T1000 (cell line): ENCODE measurements around the gene CADM1.

Source experiments
- DNase-seq: peaks from one replicate; lab custom pipeline; 2025; ENCODE audit warnings: mixed read lengths; lab: John Stamatoyannopoulos, UW

Gene CADM1

GRCh38 chr11:115279813-115280761, 224.1 kb downstream of the CADM1 start:
- no peak for DNase-seq

- no peak for DNase-seq
Observed at GRCh38 chr11:115276799-115277198, 227.4 kb downstream of the CADM1 start.

GRCh38 chr11:115276191-115276590, 228.0 kb downstream of the CADM1 start:
- no peak for DNase-seq

GRCh38 chr11:115275045-115275444, 229.2 kb downstream of the CADM1 start:
- no peak for DNase-seq

GRCh38 chr11:115272925-115273324, 231.3 kb downstream of the CADM1 start:
- no peak for DNase-seq

- DNase-seq = no peak
Observed at GRCh38 chr11:115271643-115272042, 232.6 kb downstream of the CADM1 start.

- DNase-seq = no peak
Observed at GRCh38 chr11:115269191-115269950, 234.8 kb downstream of the CADM1 start.

GRCh38 chr11:115267871-115268270, 236.3 kb downstream of the CADM1 start:
- DNase-seq = no peak

GRCh38 chr11:115267238-115267781, 236.9 kb downstream of the CADM1 start:
- DNase-seq = no peak

- no peak for DNase-seq
Observed at GRCh38 chr11:115266066-115266639, 238.1 kb downstream of the CADM1 start.

- no peak for DNase-seq
Observed at GRCh38 chr11:115263799-115264656, 240.2 kb downstream of the CADM1 start.

- DNase-seq = no peak
Observed at GRCh38 chr11:115258216-115258615, 246.0 kb downstream of the CADM1 start.

GRCh38 chr11:115257678-115258077, 246.5 kb downstream of the CADM1 start:
- no peak for DNase-seq

GRCh38 chr11:115257270-115257669, 246.9 kb downstream of the CADM1 start:
- DNase-seq = no peak

- no peak for DNase-seq
Observed at GRCh38 chr11:115256397-115257197, 247.6 kb downstream of the CADM1 start.

GRCh38 chr11:115255006-115255762, 249.0 kb downstream of the CADM1 start:
- DNase-seq = no peak

- DNase-seq = no peak
Observed at GRCh38 chr11:115251126-115251525, 253.1 kb downstream of the CADM1 start.

- no peak for DNase-seq
Observed at GRCh38 chr11:115249061-115249578, 255.1 kb downstream of the CADM1 start.

- no peak for DNase-seq
Observed at GRCh38 chr11:115247953-115248352, 256.3 kb downstream of the CADM1 start.
